Prostate gland (tissue), 2 donors: ENCODE data around the gene PTPRM. TPM values are rescaled to one million over a fixed set of nuclear protein-coding genes. Genes with fewer than 3 reads are reported as not detected.

Experiments
- DNase-seq: peaks from one replicate; pipeline ENCODE4 v3.0.0-alpha.2; 2019; ENCODE audit warnings: low spot score
- H3K27ac ChIP-seq, 2 donors: fragments of 200-600 bp; sonication (generic); 2 replicates each; pipeline ENCODE4 v1.5.1; 2017 to 2019
- H3K27me3 ChIP-seq: fragments of 200-600 bp; sonication (generic); replicated peaks from 2 replicates; pipeline ENCODE4 v1.5.1; 2019; ENCODE audit not compliant: insufficient read depth
- H3K36me3 ChIP-seq, 2 donors: fragments of 200-600 bp; sonication (generic); 1 replicate in 1 of 2; 2 replicates in 1 of 2; pipeline versions ENCODE4 v1.5.1 to v1.8.1; 2017 to 2019
- H3K4me1 ChIP-seq: fragments of 200-600 bp; sonication (generic); replicated peaks from 2 replicates; pipeline ENCODE4 v1.5.1; 2019
- H3K4me3 ChIP-seq, 2 donors: fragments of 200-600 bp; sonication (generic); 2 replicates each; pipeline ENCODE4 v1.5.1; 2017 to 2019
- H3K9me3 ChIP-seq: fragments of 200-600 bp; sonication (generic); 2 replicates; pipeline ENCODE4 v1.5.1; 2017
- CTCF ChIP-seq, 4 experiments: fragments of 200-600 bp in 2 of 4; fragments of 450-650 bp in 2 of 4; sonication (generic) in 2 of 4; IDR thresholded peaks; 1 replicate in 3 of 4; 2 replicates in 1 of 4; pipeline ENCODE4 v1.5.1; 2016 to 2019; ENCODE audit warnings: antibody characterized with exemption in 4 of 4, mild to moderate bottlenecking in 2 of 4, moderate library complexity in 2 of 4
- POLR2A ChIP-seq: fragments of 450-650 bp; IDR thresholded peaks from one replicate; pipeline ENCODE4 v1.6.1; 2016; ENCODE audit warnings: antibody characterized with exemption, mild to moderate bottlenecking
- POLR2AphosphoS5 ChIP-seq: sonication (generic); formaldehyde crosslinking; IDR thresholded peaks from one replicate; pipeline ENCODE4 v1.6.1; 2017; ENCODE audit warnings: antibody characterized with exemption
- WGBS: methylation state at CpG from one replicate; pipeline ENCODE4 v1.1.5; 2018; 5-methylcytosine and 5-hydroxymethylcytosine counted together
- intact Hi-C: fragments of 100-400 bp; cut with DNase I; formaldehyde crosslinking; loops from one replicate; pipeline ENCODE4 v1.14.2; 2022
- small RNA-seq, 2 donors: library from RNA; depleted of rRNA; stranded (forward); fragments of <200 nt; gene quantifications; one replicate each; pipeline ENCODE3, GENCODE V24; 2016
- total RNA-seq, 2 donors: library from RNA; depleted of rRNA; stranded (reverse); fragments of >200 nt; gene quantifications; one replicate each; pipeline ENCODE4 v1.1.0, GENCODE V29; 2016

The PTPRM gene
- total RNA-seq, 2 donors from 2014 or later, result 32.9 to 92.6 TPM

GRCh38 chr18:8453528-8453927 is 886.4 kb downstream of the PTPRM start:
- H3K36me3 ChIP-seq, result no peaks in the 10 kb centered on the region
- H3K27ac ChIP-seq, result no peak overlapping the region
- no peak for DNase-seq
- no peaks in the 10 kb centered on the region for H3K27me3 ChIP-seq
- TF ChIP-seq POLR2A (no peak), CTCF (IDR thresholded peaks at IDR 0.05) (no peak), POLR2AphosphoS5 (no peak)
- intact Hi-C loops, result no loop called here
- 77% methylated on average over 3 of the region's 3 CpGs for WGBS
- H3K4me3 ChIP-seq, result no peak overlapping the region
- H3K4me1 ChIP-seq, result no peaks in the 10 kb centered on the region
- no peaks in the 10 kb centered on the region for H3K9me3 ChIP-seq

GRCh38 chr18:8454136-8454535 is 887.0 kb downstream of the PTPRM start:
- WGBS, result 69% methylated on average over 1 of the region's 1 CpG
- H3K27ac ChIP-seq, result no peak overlapping the region
- no peaks in the 10 kb centered on the region for H3K9me3 ChIP-seq
- H3K27me3 ChIP-seq, result no peaks in the 10 kb centered on the region
- TF ChIP-seq POLR2A, result no peak
- TF ChIP-seq POLR2AphosphoS5, result no peak
- no peak for TF ChIP-seq CTCF (IDR thresholded peaks at IDR 0.05)
- no peak overlapping the region for H3K4me3 ChIP-seq
- intact Hi-C loops, result no loop called here
- no peaks in the 10 kb centered on the region for H3K36me3 ChIP-seq
- DNase-seq, result no peak
- no peaks in the 10 kb centered on the region for H3K4me1 ChIP-seq

GRCh38 chr18:8455661-8456614 is 888.8 kb downstream of the PTPRM start:
- DNase-seq, result no peak

More at GRCh38 chr18:8455661-8456614, 888.8 kb downstream of the PTPRM start:
- Histone ChIP-seq H3K4me1 (no peaks in the 10 kb centered on the region), H3K4me3 (no peak overlapping the region), H3K27ac (no peak overlapping the region), H3K9me3 (no peaks in the 10 kb centered on the region), H3K36me3 (no peaks in the 10 kb centered on the region), H3K27me3 (no peaks in the 10 kb centered on the region)
- TF ChIP-seq CTCF (IDR thresholded peaks at IDR 0.05), result no peak
- TF ChIP-seq POLR2A, result no peak
- TF ChIP-seq POLR2AphosphoS5, result no peak
- 87% methylated on average over 8 of the region's 8 CpGs for WGBS
- intact Hi-C loops, result no loop called here

Small RNA genes within 50 kb of the gene (small RNA-seq; reads per million reads assigned to genes)
- 0 reads per million in 2 donors for gene AP001094.1
- gene RF00012, result 0 reads per million in 2 donors
